Uterus (tissue), 2 donors: ENCODE results near the gene AIPL1.

Source experiments
- POLR2A ChIP-seq, 2 donors: fragments of 450-650 bp; IDR thresholded peaks; one replicate each; pipeline ENCODE4 v1.6.1; 2016; ENCODE audit warnings: antibody characterized with exemption in 2 of 2, mild to moderate bottlenecking in 1 of 2, moderate library complexity in 1 of 2
- TF ChIP-seq, protein P1 (sequence below), 4 experiments: fragments of 200-600 bp in 2 of 4; fragments of 450-650 bp in 2 of 4; sonication (generic) in 2 of 4; IDR thresholded peaks; one replicate each; pipeline ENCODE4 v1.5.1; 2016 to 2019; ENCODE audit warnings: antibody characterized with exemption in 4 of 4, mild to moderate bottlenecking in 2 of 4, moderate library complexity in 1 of 4

- TF ChIP-seq, protein P1, sequence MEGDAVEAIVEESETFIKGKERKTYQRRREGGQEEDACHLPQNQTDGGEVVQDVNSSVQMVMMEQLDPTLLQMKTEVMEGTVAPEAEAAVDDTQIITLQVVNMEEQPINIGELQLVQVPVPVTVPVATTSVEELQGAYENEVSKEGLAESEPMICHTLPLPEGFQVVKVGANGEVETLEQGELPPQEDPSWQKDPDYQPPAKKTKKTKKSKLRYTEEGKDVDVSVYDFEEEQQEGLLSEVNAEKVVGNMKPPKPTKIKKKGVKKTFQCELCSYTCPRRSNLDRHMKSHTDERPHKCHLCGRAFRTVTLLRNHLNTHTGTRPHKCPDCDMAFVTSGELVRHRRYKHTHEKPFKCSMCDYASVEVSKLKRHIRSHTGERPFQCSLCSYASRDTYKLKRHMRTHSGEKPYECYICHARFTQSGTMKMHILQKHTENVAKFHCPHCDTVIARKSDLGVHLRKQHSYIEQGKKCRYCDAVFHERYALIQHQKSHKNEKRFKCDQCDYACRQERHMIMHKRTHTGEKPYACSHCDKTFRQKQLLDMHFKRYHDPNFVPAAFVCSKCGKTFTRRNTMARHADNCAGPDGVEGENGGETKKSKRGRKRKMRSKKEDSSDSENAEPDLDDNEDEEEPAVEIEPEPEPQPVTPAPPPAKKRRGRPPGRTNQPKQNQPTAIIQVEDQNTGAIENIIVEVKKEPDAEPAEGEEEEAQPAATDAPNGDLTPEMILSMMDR (IDR thresholded peaks at IDR 0.05): no peak
- TF ChIP-seq POLR2A (IDR thresholded peaks at IDR 0.05): no peak
These were observed 47.1 kb downstream of the AIPL1 start for GRCh38 chr17:6387858-6388257.
